IMR-90 (cell line): ENCODE results near the gene HSP90B1. TPM values are rescaled to one million over a fixed set of nuclear protein-coding genes. Genes with fewer than 3 reads are reported as not detected.

Experiments
- ATAC-seq: fragments of 200-7000 bp; cut with Tn5 transposase; 2 replicates; pipeline ENCODE4 v1.9.1; 2020; ENCODE audit warnings: low read depth, mild to moderate bottlenecking, moderate library complexity
- BruUV-seq: library from RNA; stranded (reverse); fragments of 400-500 nt; replicated peaks from 2 replicates; lab custom pipeline; 2021; lab: Mats Ljungman, UMichigan
- CTCF ChIA-PET: fragments of 300-600 bp; formaldehyde crosslinking; extraction: SDS; loops from one replicate; lab custom pipeline; 2021; ENCODE audit warnings: antibody characterized with exemption; lab: Yijun Ruan, JAX
- POLR2A ChIA-PET: fragments of 300-600 bp; sonication (Branson Sonifier 250); formaldehyde crosslinking; loops from one replicate; lab custom pipeline; 2022; ENCODE audit warnings: antibody characterized with exemption; ENCODE audit not compliant: unreplicated experiment; lab: Charles Lee
- DNase-seq: peaks from one replicate; pipeline ENCODE4 v3.0.0; 2013
- H2AFZ ChIP-seq: replicated peaks from 2 replicates; pipeline ENCODE3; 2013; ENCODE audit warnings: low read length, mild to moderate bottlenecking; ENCODE audit not compliant: poor library complexity
- H2AK5ac ChIP-seq: 2 replicates; pipeline ENCODE4 v1.6.1; 2013; ENCODE audit warnings: low read depth, low read length, inconsistent platforms
- H2AK9ac ChIP-seq: replicated peaks from 2 replicates; pipeline ENCODE3; 2013; ENCODE audit warnings: mild to moderate bottlenecking, low read depth, low read length, moderate library complexity; ENCODE audit not compliant: poor library complexity
- H2BK120ac ChIP-seq: 2 replicates; pipeline ENCODE4 v1.6.1; 2013; ENCODE audit warnings: low read depth, low read length, inconsistent platforms
- H2BK15ac ChIP-seq: 3 replicates; pipeline ENCODE4 v1.6.1; 2013; ENCODE audit warnings: low read depth, low read length, inconsistent platforms
- H2BK20ac ChIP-seq: 2 replicates; pipeline ENCODE4 v1.6.1; 2013; ENCODE audit warnings: low read depth, mild to moderate bottlenecking, inconsistent platforms, low read length, moderate library complexity
- H2BK5ac ChIP-seq: 2 replicates; pipeline ENCODE4 v1.6.1; 2013; ENCODE audit warnings: mild to moderate bottlenecking, low read depth, low read length, inconsistent platforms; ENCODE audit not compliant: poor library complexity, severe bottlenecking
- H3K14ac ChIP-seq: replicated peaks from 2 replicates; pipeline ENCODE4 v1.6.1; 2013; ENCODE audit warnings: low read depth, low read length, inconsistent platforms
- H3K18ac ChIP-seq: 2 replicates; pipeline ENCODE4 v1.6.1; 2013; ENCODE audit warnings: low read depth, low read length, control low read depth
- H3K23ac ChIP-seq: 2 replicates; pipeline ENCODE4 v1.6.1; 2013; ENCODE audit warnings: low read depth, low read length, inconsistent platforms
- H3K27ac ChIP-seq: 2 replicates; pipeline ENCODE4 v1.5.1; 2013; ENCODE audit warnings: mild to moderate bottlenecking, control low read depth, low read length; ENCODE audit not compliant: insufficient read depth
- H3K27me3 ChIP-seq: 2 replicates; pipeline ENCODE4 v1.6.1; 2013; ENCODE audit warnings: low read length; ENCODE audit not compliant: control insufficient read depth, insufficient read depth
- H3K36me3 ChIP-seq: 2 replicates; pipeline ENCODE4 v1.6.1; 2013; ENCODE audit warnings: low read length, mixed read lengths; ENCODE audit not compliant: control insufficient read depth, insufficient read depth
- H3K4ac ChIP-seq: 2 replicates; pipeline ENCODE4 v1.6.1; 2013; ENCODE audit warnings: low read depth, low read length, inconsistent platforms
- H3K4me1 ChIP-seq: 2 replicates; pipeline ENCODE4 v1.6.1; 2013; ENCODE audit warnings: low read length, mixed read lengths; ENCODE audit not compliant: control insufficient read depth, insufficient read depth
- H3K4me2 ChIP-seq: 2 replicates; pipeline ENCODE4 v1.6.1; 2013; ENCODE audit warnings: low read depth, mild to moderate bottlenecking, control low read depth, low read length, moderate library complexity
- H3K4me3 ChIP-seq: 2 replicates; pipeline ENCODE4 v1.5.1; 2013; ENCODE audit warnings: low read depth, mild to moderate bottlenecking, control low read depth, low read length, moderate library complexity; ENCODE audit not compliant: insufficient read depth
- H3K56ac ChIP-seq: 2 replicates; pipeline ENCODE4 v1.6.1; 2013; ENCODE audit warnings: low read length, inconsistent platforms; ENCODE audit not compliant: insufficient read depth; ENCODE audit errors: extremely low read depth
- H3K79me1 ChIP-seq, 2 experiments: 2 replicates each; pipeline ENCODE4 v1.6.1; 2013; ENCODE audit warnings: low read length in 2 of 2, inconsistent platforms in 1 of 2, low read depth in 1 of 2
- H3K9ac ChIP-seq: 2 replicates; pipeline ENCODE4 v1.6.1; 2013; ENCODE audit warnings: low read depth, low read length, control low read depth
- H3K9me1 ChIP-seq: 2 replicates; pipeline ENCODE4 v1.6.1; 2013; ENCODE audit warnings: low read length, inconsistent platforms; ENCODE audit not compliant: insufficient read depth
- H3K9me3 ChIP-seq: 2 replicates; pipeline ENCODE4 v1.6.1; 2013; ENCODE audit warnings: low read length; ENCODE audit not compliant: control insufficient read depth, insufficient read depth
- H4K20me1 ChIP-seq: 2 replicates; pipeline ENCODE4 v1.6.1; 2013; ENCODE audit warnings: low read length, inconsistent platforms; ENCODE audit not compliant: insufficient read depth
- H4K5ac ChIP-seq: 2 replicates; pipeline ENCODE4 v1.6.1; 2013; ENCODE audit warnings: mild to moderate bottlenecking, low read depth, low read length, control low read depth
- H4K8ac ChIP-seq, 2 experiments: 2 replicates each; pipeline ENCODE4 v1.6.1; 2013; ENCODE audit warnings: low read depth in 2 of 2, low read length in 2 of 2, control low read depth in 1 of 2, inconsistent platforms in 1 of 2
- H4K91ac ChIP-seq: 2 replicates; pipeline ENCODE4 v1.6.1; 2013; ENCODE audit warnings: low read depth, low read length, inconsistent platforms; ENCODE audit not compliant: insufficient read depth
- CEBPB ChIP-seq: IDR thresholded peaks from 2 replicates; pipeline ENCODE4 v1.6.1; 2012; ENCODE audit warnings: low read depth, low read length, improper control_type of control experiment
- MXI1 ChIP-seq: IDR thresholded peaks from 2 replicates; pipeline ENCODE4 v1.6.1; 2012; ENCODE audit warnings: low read depth, mild to moderate bottlenecking, low read length, moderate library complexity, borderline replicate concordance
- WGBS, 2 experiments: methylation state at CpG; one replicate each; pipeline versions ENCODE4 v1.1.5 to v1.1.7; 2013; ENCODE audit warnings: missing lambda C conversion rate in 2 of 2; ENCODE audit not compliant: insufficient read length in 1 of 2; ENCODE audit errors: extremely low coverage in 2 of 2; 5-methylcytosine and 5-hydroxymethylcytosine counted together
- dilution Hi-C: fragments of 300-500 bp; cut with HindIII; formaldehyde crosslinking; loops from one replicate; pipeline ENCODE4 v1.14.3; 2018; ENCODE audit warnings: low sequenced_read_pairs; ENCODE audit not compliant: unreplicated experiment
- in situ Hi-C: fragments of 300-500 bp; cut with MboI; formaldehyde crosslinking; loops from 3 replicates; pipeline ENCODE4 v1.14.3; 2019; ENCODE audit warnings: low sequenced_read_pairs, inconsistent platforms, mixed read lengths
- intact Hi-C: fragments of 100-400 bp; cut with micrococcal nuclease; formaldehyde crosslinking; loops from 2 replicates; pipeline ENCODE4 v1.10.0; 2022
- polyA plus RNA-seq, 3 experiments: library from polyadenylated mRNA; depleted of rRNA; stranded (reverse); fragments of >200 nt; gene quantifications; 2 replicates each; pipeline ENCODE4 v1.2.3, GENCODE V29; 2012; ENCODE audit warnings: low replicate concordance in 1 of 3
- total RNA-seq: library from RNA; depleted of rRNA; stranded (reverse); fragments of >200 nt; gene quantifications from 2 replicates; pipeline ENCODE4 v1.2.3, GENCODE V29; 2012

HSP90B1 gene
- total and polyA plus RNA-seq, 2 of the 4 experiments (the other 2 are of a cell fraction): 398 to 765 TPM

DNA sequence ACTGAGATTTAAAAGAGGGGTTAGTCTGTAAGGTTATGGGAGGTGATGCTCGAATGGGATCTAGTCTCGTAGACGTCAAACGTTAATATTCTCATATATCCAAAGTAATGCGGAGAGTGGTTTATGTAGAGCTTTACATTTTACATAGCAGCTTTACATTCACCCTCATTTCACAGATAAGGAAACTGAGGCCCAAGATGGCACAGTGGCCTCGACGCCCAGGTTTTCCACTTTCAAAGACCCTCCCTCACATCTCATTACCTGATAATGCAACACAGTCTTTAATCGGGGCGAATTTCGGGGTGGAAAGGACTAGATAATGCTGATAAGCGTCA is 35.0 kb downstream of the HSP90B1 start:
- Histone ChIP-seq H3K27ac (peak overlapping the region; percentile 91), H2BK120ac (peak overlapping the region; percentile 86), H3K4ac (peak overlapping the region; percentile 98), H3K56ac (peak overlapping the region; percentile 97), H3K4me1 (peaks cover 12% of the 10 kb centered on the region), H3K27me3 (no peaks in the 10 kb centered on the region), H4K91ac (peak overlapping the region; percentile 100), H2BK15ac (peak overlapping the region; percentile 48; the same call in 1 of the 3 replicates), H3K18ac (peak overlapping the region; percentile 90), H3K36me3 (peaks cover 1% of the 10 kb centered on the region), H3K79me1 (peaks cover 11 to 65% of the 10 kb centered on the region in 2 experiments; a peak in 3 of 4 replicates), H2BK20ac (no peak overlapping the region), H2AK5ac (peak overlapping the region; percentile 92), H2AFZ (peak overlapping the region; percentile 92), H3K4me2 (peak overlapping the region; percentile 75), H3K4me3 (peak overlapping the region; percentile 85), H4K5ac (peak overlapping the region; percentile 97), H3K9me3 (no peaks in the 10 kb centered on the region), H3K9me1 (peaks cover 4% of the 10 kb centered on the region; the same call in 1 of the 2 replicates), H4K8ac (peak overlapping the region; percentile 96 to 99), H3K23ac (peak overlapping the region; percentile 99), H3K9ac (peak overlapping the region; percentile 99), H4K20me1 (peaks cover 13% of the 10 kb centered on the region), H3K14ac (peak overlapping the region; percentile 100), H2BK5ac (peak overlapping the region; percentile 95), H2AK9ac (peak overlapping the region; percentile 100)
- TF ChIP-seq CEBPB: no peak
- TF ChIP-seq MXI1: no peak
- ATAC-seq (no peak), DNase-seq (no peak)
- ChIA-PET POLR2A (interaction anchor here (1.0 kb wide), 1 partner anchor 22 kb away, joined by 4 read pairs; no protein-coding TSS in a partner anchor), CTCF (interaction anchor here (1.5 kb wide), 1 partner anchor 144 kb away, joined by 7 read pairs; no protein-coding TSS in a partner anchor)
- WGBS, 2 experiments: no CpG with 5 or more reads among the region's 11 CpGs
- BruUV-seq: TSS peak; percentile 96
- intact Hi-C loops (loop anchor here (1.0 to 10.0 kb wide), 3 partner anchors 8 to 320 kb away; partner anchors contain the start of gene HCFC2), in situ Hi-C loops (no loop called here), dilution Hi-C loops (no loop called here)
